Measurements from ENCODE around the gene NUBP2.

The NUBP2 gene

DNA sequence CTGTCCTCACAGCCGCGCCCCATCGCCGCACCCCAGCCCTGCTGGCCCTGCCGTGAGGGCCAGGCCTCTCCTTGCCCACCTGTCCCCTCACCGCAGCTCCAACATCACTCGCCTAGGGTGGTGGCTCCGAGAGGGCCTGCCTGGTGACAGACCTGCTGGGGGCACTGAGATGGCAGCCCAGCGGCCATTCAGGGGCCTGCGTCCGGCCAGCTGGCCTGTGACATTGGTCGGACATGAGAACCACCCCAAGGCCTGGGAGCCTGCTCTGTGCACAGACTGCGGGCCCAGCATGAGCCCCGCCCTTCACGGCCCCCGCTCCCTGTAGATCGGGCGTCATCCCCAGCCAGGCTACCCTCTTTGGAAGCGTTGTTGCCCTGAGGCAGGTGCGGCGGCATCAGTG, 23.2 kb upstream of the NUBP2 start:
- DNase-seq: no peak

DNA sequence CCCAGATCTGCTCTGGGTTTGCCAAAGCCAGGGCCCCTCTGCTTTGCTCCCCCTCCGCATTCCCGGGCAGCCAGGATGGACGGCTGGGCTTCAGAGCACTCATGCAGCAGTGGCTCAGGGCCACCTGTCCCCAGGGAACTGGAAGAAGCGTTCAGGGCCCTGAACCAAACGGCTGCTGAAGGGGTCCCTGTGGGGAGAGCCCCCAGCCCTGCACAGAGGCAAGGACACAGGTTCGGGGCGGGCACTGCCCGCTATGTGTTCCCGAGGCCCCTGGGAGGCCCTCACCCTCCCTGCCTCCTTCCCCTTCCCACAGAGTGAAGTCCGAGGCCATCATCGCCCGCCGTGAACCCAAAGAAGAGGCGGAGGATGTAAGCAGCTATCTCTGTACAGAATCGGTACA, 21.8 kb upstream of the NUBP2 start:
- DNase-seq: no peak

DNA sequence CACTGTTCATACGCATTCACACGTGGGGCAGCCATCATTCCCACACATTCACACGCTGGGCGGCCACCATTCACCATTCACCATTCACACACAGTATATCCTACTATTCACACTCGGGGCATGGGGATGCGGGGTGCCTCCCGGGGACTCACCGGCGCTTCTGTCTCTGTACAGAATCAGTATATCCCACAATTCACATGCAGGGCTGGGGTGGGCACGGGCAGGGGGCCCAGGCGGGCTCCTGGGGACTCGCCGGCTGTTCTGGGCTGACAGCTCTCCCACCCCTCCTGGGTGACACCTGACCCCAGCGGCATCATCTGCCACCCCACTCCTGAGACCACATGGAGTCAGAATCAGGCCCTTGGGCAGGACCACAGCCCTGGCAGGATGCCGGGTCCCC, 21.0 kb upstream of the NUBP2 start:
- DNase-seq: no peak

DNA sequence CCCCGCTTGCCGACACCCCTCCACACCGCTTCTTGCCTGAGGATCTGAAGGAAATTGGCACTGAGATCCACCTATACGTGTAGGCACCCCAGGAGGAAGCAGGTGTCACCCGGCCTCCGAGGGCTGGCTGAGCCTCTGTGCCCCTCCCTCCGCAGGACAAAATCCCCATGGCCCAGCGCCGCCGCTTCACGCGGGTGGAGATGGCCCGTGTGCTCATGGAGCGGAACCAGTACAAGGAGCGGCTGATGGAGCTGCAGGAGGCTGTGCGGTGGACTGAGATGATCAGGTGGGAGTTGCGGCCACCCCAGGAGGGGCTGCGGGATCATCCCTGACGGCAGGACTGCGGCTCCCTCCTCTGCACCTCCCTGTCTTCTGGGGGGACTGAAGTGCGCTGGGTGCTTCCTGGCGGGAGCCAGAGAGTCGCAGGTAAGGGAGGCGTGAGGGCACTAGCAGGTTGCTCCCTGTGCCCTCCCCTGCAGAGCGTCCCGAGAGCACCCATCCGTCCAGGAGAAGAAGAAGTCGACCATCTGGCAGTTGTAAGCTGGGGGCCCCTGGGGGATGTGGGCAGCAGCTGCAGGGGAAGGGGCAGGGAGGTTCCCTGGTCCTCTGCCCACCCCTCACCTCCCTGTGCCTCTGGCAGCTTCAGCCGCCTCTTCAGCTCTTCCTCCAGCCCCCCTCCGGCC, 20.4 kb upstream of the NUBP2 start:
- DNase-seq: no peak

DNA sequence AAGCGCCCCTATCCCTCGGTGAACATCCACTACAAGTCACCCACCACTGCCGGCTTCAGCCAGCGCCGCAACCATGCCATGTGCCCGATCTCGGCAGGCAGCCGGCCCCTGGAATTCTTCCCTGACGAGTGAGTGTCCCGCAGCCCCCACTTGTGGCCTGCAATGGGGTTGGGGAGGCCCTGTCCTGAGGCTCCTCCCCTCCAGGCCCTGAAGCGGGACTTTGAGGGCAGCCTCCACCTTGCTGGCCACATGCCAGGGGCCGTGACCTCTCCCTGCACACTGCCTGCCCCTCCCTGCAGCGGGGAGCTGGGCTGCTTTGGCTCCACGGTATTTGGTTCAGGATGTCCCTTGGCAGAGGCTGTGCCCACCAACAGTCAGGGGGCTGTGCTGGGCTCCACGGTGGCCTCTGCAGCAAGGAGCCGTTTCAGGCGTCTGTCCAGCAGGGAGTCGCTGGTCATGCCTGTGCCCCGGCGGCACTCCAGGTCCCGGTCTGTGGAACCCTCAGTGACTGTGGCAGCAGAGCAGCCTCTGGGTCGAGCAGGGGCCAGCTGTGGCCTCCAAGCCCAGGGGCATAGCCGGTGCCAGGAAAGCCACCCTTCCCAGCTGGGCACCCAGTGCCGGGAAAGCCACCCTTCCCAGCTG, 19.8 kb upstream of the NUBP2 start:
- DNase-seq: no peak

DNA sequence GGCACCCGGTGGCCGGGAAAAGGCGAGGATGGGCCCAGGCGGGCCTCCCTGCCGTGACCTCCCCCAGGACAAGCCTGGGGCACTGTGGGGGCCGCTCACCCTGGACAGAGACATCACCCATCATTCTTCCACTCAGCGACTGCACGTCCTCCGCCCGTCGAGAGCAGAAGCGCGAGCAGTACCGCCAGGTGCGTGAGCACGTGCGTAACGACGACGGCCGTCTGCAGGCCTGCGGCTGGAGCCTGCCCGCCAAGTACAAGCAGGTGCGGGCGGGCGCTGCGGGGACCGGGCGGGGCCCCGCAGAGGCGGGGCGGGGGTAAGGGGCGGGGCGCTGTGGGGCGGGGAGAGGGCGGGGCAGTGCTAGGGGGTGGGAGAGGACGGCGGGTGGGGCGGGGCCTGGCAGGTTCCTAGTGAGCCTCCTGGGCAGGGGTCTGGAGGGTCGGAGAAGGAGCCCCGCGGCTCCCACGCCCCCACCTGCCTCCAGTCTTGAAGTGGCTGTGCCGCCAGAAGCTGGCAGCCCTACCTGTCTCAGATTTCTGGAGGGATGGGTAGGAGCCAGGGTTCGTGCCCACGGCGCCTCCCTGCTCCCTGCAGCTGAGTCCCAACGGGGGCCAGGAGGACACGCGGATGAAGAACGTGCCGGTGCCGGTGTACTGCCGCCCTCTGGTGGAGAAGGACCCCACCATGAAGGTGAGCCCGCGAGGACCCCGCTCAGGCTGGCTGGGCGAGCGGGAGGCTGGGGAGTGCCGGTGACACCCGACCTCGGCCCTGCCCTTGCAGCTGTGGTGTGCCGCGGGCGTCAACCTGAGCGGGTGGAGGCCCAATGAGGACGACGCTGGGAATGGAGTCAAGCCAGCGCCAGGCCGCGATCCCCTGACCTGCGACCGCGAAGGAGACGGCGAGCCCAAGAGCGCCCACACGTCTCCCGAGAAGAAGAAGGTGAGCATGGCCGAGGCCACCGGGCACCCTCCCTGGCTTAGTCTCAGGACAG, 18.9 kb upstream of the NUBP2 start:
- no peak for DNase-seq

DNA sequence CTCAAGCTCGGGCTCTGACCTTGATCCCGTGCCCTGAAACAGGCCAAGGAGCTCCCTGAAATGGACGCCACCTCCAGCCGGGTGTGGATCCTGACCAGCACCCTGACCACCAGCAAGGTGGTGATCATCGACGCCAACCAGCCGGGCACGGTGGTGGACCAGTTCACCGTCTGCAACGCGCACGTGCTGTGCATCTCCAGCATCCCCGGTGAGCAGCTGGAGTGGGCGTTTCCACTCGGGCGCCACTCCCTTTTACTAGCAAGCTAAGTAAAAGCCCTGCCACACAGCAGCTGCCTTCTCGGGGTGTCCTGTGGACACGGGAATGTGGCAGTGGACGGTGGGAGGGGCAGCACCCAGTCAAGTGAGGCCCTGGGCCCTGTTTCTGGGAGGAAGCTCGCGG, 17.8 kb upstream of the NUBP2 start:
- DNase-seq: no peak

DNA sequence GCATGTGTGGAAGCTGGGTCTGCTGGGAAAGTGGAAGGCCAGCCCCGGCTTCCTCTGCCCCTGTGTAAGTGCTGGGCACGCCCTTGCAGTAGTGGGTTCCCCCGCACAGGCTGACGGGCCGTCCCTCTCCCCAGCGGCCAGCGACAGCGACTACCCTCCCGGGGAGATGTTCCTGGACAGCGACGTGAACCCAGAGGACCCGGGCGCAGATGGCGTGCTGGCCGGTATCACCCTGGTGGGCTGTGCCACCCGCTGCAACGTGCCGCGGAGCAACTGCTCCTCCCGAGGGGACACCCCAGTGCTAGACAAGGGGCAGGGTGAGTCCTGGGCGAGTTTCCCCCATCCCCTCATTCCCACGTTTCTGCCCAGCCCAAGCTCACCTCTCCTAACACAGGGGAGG, 16.9 kb upstream of the NUBP2 start:
- no peak for DNase-seq

DNA sequence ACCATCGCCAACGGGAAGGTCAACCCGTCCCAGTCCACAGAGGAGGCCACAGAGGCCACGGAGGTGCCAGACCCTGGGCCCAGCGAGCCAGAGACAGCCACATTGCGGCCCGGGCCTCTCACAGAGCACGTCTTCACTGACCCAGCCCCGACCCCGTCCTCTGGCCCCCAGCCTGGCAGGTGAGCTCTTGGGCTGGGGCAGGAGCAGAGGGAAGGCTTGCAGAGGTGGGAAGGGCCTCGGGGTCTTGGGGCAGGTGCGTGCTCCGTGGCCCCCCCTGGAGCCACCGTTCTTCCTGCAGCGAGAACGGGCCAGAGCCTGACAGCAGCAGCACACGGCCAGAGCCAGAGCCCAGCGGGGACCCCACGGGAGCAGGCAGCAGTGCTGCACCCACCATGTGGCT, 16.5 kb upstream of the NUBP2 start:
- DNase-seq: no peak

DNA sequence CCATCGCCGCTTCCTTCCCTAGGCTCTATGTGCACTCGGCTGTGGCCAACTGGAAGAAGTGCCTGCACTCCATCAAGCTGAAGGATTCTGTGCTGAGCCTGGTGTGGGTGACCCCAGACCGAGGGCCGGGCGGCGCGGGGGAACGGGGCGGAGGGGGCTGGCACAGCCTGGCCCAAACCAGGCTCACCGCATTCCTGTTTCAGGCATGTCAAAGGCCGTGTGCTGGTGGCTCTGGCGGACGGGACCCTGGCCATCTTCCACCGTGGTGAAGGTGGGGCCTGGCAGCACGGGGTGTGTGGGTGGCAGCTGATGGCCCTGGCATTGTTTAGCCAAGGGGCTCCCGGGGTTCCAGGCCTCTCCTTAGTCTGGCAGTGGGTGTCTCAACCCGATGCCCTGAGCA, 16.1 kb upstream of the NUBP2 start:
- DNase-seq: no peak

DNA sequence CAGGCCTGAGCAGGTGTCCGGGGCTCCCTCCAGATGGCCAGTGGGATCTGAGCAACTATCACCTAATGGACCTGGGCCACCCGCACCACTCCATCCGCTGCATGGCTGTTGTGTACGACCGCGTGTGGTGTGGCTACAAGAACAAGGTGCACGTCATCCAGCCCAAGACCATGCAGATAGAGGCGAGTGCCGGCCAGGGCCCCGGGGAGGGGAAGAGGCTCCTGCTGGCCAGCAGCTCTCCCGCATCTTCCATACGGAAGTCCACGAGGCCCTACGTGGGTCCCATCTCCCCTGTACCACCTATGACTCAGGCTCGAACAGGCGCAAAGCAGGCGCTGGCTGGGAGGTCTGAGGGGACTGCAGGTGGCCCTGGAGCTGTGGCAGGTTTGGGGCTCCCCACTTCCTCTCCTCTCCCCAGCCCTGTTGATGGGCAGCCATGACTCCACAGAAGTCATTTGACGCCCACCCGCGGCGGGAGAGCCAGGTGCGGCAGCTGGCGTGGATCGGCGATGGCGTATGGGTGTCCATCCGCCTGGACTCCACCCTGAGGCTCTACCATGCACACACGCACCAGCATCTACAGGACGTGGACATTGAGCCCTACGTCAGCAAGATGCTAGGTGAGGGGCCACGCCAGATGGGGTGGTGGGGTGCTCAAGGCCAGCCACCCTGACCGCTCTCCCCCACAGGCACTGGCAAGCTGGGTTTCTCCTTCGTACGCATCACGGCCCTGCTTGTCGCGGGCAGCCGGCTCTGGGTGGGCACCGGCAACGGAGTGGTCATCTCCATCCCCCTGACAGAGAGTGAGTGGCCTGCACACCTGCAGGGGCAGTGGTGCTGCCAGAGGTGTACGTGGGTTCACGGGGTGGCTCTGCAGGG, 15.4 kb upstream of the NUBP2 start:
- no peak for DNase-seq

DNA sequence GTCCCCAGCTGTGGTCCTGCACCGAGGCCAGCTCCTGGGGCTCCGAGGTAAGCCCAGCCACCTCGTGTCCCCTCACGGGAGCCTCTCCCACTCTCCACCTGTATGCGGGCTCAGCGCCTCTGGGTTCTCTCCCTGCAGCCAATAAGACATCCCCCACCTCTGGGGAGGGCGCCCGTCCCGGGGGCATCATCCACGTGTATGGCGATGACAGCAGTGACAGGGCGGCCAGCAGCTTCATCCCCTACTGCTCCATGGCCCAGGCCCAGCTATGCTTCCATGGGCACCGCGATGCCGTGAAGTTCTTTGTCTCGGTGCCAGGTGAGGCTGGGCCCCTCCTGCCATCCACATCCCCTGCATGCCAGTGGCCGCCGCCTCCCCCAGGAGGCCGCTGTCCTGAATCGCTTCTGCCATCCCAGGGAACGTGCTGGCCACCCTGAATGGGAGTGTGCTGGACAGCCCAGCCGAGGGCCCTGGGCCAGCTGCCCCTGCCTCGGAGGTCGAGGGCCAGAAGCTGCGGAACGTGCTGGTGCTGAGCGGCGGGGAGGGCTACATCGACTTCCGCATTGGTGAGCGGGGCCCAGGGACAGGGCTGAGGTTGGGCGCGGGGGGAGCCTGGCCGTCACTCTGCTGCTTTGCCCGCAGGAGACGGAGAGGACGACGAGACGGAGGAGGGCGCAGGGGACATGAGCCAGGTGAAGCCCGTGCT, 14.5 kb upstream of the NUBP2 start:
- no peak for DNase-seq

DNA sequence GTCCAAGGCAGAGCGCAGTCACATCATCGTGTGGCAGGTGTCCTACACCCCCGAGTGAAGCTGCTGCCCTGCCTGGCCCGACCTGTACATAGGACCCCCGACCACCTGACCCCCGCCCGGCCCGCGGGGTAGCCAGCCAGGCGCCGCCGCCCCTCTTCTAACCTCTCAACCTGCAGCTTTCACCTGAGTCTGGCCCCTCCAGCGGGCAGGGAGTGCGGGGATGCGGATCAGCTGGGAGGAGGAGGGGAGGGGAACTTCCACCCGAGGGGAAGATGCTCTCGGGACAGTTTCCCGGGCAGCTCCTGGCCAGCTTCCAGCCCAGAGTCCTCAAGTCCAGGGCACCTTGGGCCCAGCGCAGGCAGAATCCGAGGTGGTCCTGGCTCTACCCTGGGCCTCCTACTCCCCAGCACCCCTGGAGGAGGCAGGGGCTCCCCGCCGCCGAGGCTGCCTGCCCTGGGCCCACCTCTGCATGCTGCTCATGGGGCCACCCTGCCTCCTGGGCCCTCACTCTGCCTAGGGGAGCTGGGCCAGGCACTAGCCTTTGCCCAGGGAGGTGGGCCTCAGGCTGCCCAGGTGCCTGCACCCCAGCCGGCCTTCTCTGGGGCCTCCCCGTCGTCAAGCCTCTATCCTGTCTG, 13.9 kb upstream of the NUBP2 start:
- DNase-seq: no peak

DNA sequence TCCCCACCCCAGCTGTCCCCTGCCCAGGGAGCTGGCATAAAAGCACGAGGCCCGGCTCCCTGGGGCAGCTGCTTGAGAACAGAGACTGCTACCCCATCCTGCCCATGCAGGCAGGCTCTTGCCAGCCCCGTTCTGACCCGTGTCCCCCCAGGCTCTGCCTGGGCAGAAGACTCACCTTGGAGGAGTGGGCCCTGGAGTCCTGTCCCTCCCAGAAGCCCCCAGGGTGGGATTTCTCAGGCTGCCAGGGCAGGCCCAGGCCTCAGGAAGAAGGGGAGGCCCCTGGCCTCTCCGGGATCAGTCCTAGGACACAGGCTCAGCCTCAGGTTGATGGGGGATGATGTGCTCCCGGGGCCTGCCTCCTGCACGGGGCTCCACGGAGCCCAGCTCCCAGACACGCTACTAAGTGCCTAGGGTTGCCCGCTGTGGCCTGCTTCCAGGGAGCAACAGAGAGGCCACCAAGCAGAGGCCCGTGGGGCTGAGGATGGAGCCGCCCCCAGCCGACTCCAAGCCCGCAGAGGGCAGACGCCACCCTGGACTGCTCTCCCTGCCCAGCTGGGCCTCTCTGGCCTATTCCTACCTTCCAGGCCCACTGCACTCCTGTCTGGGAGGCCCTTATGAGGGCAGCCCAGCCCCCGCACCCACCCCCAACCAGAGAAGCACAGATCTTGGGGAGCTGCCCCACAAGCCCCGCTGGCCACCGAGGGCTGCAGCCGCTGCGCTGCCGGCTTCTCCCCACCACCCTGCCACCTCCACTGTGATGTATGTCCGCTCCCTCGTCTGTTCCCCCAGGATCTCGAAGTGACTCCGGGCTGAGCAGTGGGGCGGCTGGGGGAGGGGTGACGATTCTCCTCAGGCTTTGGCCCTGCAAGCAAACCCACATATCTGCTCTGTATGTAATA, 13.1 kb upstream of the NUBP2 start:
- no peak for DNase-seq

DNA sequence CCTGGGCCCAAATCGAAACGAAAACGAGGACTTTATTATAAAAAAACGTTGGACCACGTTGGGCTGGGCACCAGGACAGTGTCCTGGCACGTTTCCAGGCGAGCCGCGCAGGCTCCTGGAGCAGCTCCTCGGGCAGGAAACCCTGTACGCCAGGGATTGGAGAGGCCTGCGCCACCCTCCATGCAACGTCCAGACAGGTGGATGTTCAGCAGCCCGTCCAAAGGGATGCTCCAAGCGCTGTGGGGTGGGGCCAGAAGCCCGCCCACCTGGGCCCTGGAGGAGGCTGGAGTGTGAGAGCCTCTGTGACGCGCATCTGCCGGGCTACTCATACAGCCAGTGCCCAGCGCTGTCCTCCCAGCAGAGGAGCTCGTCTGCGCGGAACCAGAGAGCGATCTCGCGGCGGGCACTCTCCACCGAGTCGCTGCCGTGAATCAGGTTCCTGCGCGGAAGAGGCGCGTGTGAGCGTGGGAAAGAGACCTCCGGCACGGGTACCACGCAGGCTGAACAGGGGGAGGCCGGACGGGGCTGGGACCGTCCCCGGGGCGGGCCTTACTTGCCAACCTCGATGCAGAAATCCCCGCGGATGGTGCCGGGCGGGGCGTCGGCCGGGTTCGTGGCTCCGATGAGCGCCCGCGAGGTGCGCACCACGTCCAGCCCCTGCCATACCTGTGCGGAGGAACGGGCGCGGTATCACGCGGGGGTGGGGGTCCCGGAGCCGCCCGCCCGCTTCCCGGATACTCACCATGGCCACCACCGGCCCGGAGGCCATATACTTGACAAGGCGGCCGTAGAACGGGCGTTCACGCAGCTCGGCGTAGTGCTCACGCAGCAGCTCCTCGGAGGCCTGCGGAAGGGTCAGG, 12.2 kb upstream of the NUBP2 start:
- no peak for DNase-seq

DNA sequence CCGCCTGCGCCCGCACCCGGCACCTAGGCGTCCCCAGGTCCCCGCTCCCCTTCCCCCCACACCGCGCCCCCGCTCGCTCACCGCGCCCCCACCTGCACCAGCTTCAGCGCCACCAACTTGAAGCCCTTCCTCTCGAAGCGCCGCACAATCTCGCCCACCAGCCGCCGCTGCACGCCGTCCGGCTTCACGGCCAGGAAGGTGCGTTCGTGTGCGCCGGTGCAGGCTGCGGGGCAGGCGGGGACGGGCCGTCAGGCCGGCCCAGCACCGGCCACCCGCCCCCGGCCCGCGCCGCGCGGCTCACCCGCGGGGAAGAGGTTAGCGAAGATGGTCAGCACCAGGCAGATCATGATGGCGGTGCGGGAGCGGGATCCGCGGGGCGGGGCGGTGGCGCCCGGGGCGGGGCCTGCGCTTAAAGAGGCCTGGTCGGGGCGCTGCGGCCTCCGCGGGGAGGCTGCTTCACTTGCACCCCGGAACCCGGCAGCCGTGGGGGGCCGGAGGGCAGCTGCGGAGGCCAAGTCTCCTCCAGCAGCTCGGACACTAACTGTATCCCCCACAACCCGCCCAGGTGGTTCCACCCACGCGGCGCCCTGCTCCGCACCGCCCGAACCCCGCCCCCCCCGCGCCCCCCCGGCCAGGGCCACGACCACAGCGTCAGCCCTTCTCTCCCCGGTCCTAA, 11.4 kb upstream of the NUBP2 start, which contains the start of gene NME3:
Gene NME3, minus strand, starts transcription at position 356 of the 676 bp plus-strand sequence. Its CDS starts 9 bp downstream, at position 347.
- no peak for DNase-seq

DNA sequence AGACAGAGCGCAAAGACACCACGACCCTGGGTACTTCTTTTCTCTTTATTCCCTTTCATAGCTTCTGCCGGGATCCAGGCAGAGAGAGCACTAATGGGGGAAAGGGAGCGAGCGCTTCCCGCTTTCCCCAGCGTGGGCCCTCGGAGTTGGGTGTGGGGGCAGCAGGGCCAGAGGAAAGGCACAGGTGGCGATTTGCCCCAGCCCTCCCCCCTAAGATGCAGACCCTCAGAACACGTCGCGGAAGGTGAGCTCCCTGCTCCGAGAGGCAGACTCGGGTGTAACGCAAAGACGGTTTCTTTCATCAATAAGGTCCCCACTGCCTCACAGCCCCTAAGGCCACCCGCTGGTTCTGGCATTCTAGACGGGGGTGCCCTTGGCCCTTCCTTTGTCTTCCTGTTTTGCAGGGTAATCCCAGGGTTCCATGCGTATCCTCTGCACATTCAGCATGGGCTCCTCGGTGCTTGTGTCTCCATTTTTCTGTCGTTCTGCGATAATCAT, 10.8 kb upstream of the NUBP2 start:
- no peak for DNase-seq

DNA sequence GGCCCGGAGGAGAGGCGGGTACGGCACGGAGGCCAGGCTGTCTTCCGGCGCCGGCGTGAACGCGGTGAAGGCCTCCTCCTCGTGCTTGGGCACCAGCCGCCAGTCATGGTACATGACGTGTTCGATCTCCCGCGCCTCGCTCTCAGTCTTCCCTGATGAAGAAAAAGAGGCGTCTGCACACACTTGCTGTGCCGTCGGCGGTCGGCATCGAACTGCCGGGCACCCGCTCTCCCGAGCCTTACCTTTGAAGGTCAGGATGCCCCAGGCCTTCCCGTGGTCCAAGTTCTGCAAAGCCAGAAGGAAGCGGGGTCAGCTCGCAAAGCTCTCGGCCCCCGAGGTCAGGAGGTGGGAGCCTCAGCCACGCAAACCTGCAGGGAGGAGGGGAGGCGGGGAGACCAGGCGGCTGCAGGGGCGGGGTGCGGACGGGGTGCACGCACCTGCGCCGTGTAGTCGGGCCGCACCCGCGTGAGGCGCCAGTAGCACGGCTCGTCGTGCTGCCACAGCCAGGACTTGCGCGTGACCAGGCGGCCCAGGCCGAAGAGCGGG, 10.3 kb upstream of the NUBP2 start, which contains the start of gene EME2:
Gene EME2, plus strand, starts transcription at position 449 of the 546 bp plus-strand sequence. CDS start 418 bp downstream, outside the sequence.
- DNase-seq: no peak
